Measurements from ENCODE around the gene ABCC9.

- TF ChIP-seq CTCF (IDR thresholded peaks at IDR 0.05 in 4 of 5, conservative IDR thresholded peaks at IDR 0.05 in 1 of 5) = no peak
- TF ChIP-seq POLR2A (IDR thresholded peaks at IDR 0.05) = no peak
These were observed 80.7 kb downstream of the ABCC9 start for GRCh38 chr12:21860534-21860933.
